ENCODE data around the gene TMEM238. TPM values are rescaled to one million over a fixed set of nuclear protein-coding genes. Genes with fewer than 3 reads are reported as not detected.

The TMEM238 gene
- total RNA-seq (ENCODE audit: low replicate concordance) = 0.30 TPM in 1 of 2 replicates, not detected in the other

GRCh38 chr19:55384131-55384919 is at the start of gene TMEM238:
Gene TMEM238 (minus strand): TSS chr19:55384292. CDS start chr19:55384259, 33 bp downstream.

GRCh38 chr19:55407550-55407799 is 23.4 kb upstream of the TMEM238 start, which contains the start of gene UBE2S:
Gene UBE2S (minus strand): TSS chr19:55407788. CDS start chr19:55407589, 199 bp downstream.

GRCh38 chr19:55385724-55386492 is 1.8 kb upstream of the TMEM238 start, which contains the start of gene RPL28:
Gene RPL28 (plus strand): TSS chr19:55385932. CDS start chr19:55386358, 426 bp downstream.

GRCh38 chr19:55376241-55376933 is 7.7 kb downstream of the TMEM238 start, which contains the start of gene TMEM190:
Gene TMEM190 (plus strand): TSS chr19:55376826. CDS start chr19:55376854, 28 bp downstream.

GRCh38 chr19:55370305-55370988 is 13.6 kb downstream of the TMEM238 start, which contains the start of gene IL11:
Gene IL11 (minus strand): TSS chr19:55370463. CDS start chr19:55370310, 153 bp downstream.

GRCh38 chr19:55362990-55363716 is 20.9 kb downstream of the TMEM238 start, which contains the start of gene GARIN5B:
Gene GARIN5B (minus strand): TSS chr19:55363260. CDS start chr19:55363066, 194 bp downstream.

GRCh38 chr19:55354698-55355212 is 29.3 kb downstream of the TMEM238 start, which contains the start of gene COX6B2:
Gene COX6B2 (minus strand): TSS chr19:55354719. CDS start chr19:55354521, 198 bp downstream.

GRCh38 chr19:55339105-55339888 is 44.8 kb downstream of the TMEM238 start, which contains the start of gene KMT5C:
Gene KMT5C (plus strand): TSS chr19:55339876. CDS start chr19:55341937, 2,061 bp downstream.

Other genes with a start within 250 kb of the TMEM238 start
- 1.4 and 2.5 TPM in 2 replicates for gene TNNT1, start 235.1 kb downstream of the TMEM238 start, total RNA-seq (ENCODE audit: low replicate concordance)
- not detected in 2 replicates for gene TNNI3, start 226.6 kb downstream of the TMEM238 start, total RNA-seq (ENCODE audit: low replicate concordance)
- gene DNAAF3, start 217.7 kb downstream of the TMEM238 start, total RNA-seq (ENCODE audit: low replicate concordance) = 0.23 and 0.30 TPM in 2 replicates
- gene SYT5, start 204.0 kb downstream of the TMEM238 start, total RNA-seq (ENCODE audit: low replicate concordance) = under 0.01 TPM in 1 of 2 replicates, not detected in the other
- 2.5 and 3.9 TPM in 2 replicates for gene PTPRH, start 174.8 kb downstream of the TMEM238 start, total RNA-seq (ENCODE audit: low replicate concordance)
- 0.98 and 1.2 TPM in 2 replicates for gene TMEM86B, start 155.5 kb downstream of the TMEM238 start, total RNA-seq (ENCODE audit: low replicate concordance)
- 18.2 and 30.9 TPM in 2 replicates for gene PPP6R1, start 125.3 kb downstream of the TMEM238 start, total RNA-seq (ENCODE audit: low replicate concordance)
- gene HSPBP1, start 104.2 kb downstream of the TMEM238 start, total RNA-seq (ENCODE audit: low replicate concordance) = 18.0 and 25.8 TPM in 2 replicates
- gene BRSK1, start 100.3 kb downstream of the TMEM238 start, total RNA-seq (ENCODE audit: low replicate concordance) = 6.9 and 11.3 TPM in 2 replicates
- not detected in 2 replicates for gene TMEM150B, start 59.0 kb downstream of the TMEM238 start, total RNA-seq (ENCODE audit: low replicate concordance)
- 5.8 and 10.8 TPM in 2 replicates for gene KMT5C, start 44.4 kb downstream of the TMEM238 start, total RNA-seq (ENCODE audit: low replicate concordance)
- not detected in 2 replicates for gene COX6B2, start 29.6 kb downstream of the TMEM238 start, total RNA-seq (ENCODE audit: low replicate concordance)
- gene GARIN5B, start 21.0 kb downstream of the TMEM238 start, total RNA-seq (ENCODE audit: low replicate concordance) = not detected in 2 replicates
- gene IL11, start 13.8 kb downstream of the TMEM238 start, total RNA-seq (ENCODE audit: low replicate concordance) = 0.23 and 4.7 TPM in 2 replicates
- gene TMEM190, start 7.5 kb downstream of the TMEM238 start, total RNA-seq (ENCODE audit: low replicate concordance) = not detected in 2 replicates
- 245 and 291 TPM in 2 replicates for gene RPL28, start 1.6 kb upstream of the TMEM238 start, total RNA-seq (ENCODE audit: low replicate concordance)
- 7.3 and 94.4 TPM in 2 replicates for gene UBE2S, start 23.5 kb upstream of the TMEM238 start, total RNA-seq (ENCODE audit: low replicate concordance)
- gene SHISA7, start 59.0 kb upstream of the TMEM238 start, total RNA-seq (ENCODE audit: low replicate concordance) = not detected in 2 replicates
- 23.4 and 87.9 TPM in 2 replicates for gene ISOC2, start 77.3 kb upstream of the TMEM238 start, total RNA-seq (ENCODE audit: low replicate concordance)
- not detected in 2 replicates for gene C19orf85, start 80.5 kb upstream of the TMEM238 start, total RNA-seq (ENCODE audit: low replicate concordance)
- 0.35 and 0.60 TPM in 2 replicates for gene ZNF628, start 92.3 kb upstream of the TMEM238 start, total RNA-seq (ENCODE audit: low replicate concordance)
- gene NAT14, start 100.9 kb upstream of the TMEM238 start, total RNA-seq (ENCODE audit: low replicate concordance) = 6.7 and 15.1 TPM in 2 replicates
- gene SSC5D, start 104.1 kb upstream of the TMEM238 start, total RNA-seq (ENCODE audit: low replicate concordance) = 0.68 and 5.7 TPM in 2 replicates
- not detected in 2 replicates for gene SBK2, start 152.8 kb upstream of the TMEM238 start, total RNA-seq (ENCODE audit: low replicate concordance)
- not detected in 2 replicates for gene SBK3, start 161.3 kb upstream of the TMEM238 start, total RNA-seq (ENCODE audit: low replicate concordance)
- gene ZNF579, start 196.6 kb upstream of the TMEM238 start, total RNA-seq (ENCODE audit: low replicate concordance) = 0.94 and 3.3 TPM in 2 replicates
- gene FIZ1, start 215.2 kb upstream of the TMEM238 start, total RNA-seq (ENCODE audit: low replicate concordance) = 1.3 and 1.6 TPM in 2 replicates
- gene ZNF524, start 216.0 kb upstream of the TMEM238 start, total RNA-seq (ENCODE audit: low replicate concordance) = 7.3 and 7.5 TPM in 2 replicates
- gene ZNF865, start 221.4 kb upstream of the TMEM238 start, total RNA-seq (ENCODE audit: low replicate concordance) = under 0.01 and 0.53 TPM in 2 replicates
- 2.0 and 3.5 TPM in 2 replicates for gene ZNF784, start 240.3 kb upstream of the TMEM238 start, total RNA-seq (ENCODE audit: low replicate concordance)